Brain microvascular endothelial cell (primary cell): Measurements from ENCODE around the gene MYORG.

Source experiments
- DNase-seq: peaks from one replicate; pipeline ENCODE4 v3.0.0-alpha.2; 2020
- H3K27ac ChIP-seq: fragments of 250-450 bp; sonication (Bioruptor Pico); 2 replicates; pipeline ENCODE4 v1.5.1; 2020; ENCODE audit warnings: mild to moderate bottlenecking, moderate library complexity
- H3K27me3 ChIP-seq: fragments of 250-450 bp; sonication (Bioruptor Pico); replicated peaks from 2 replicates; pipeline ENCODE4 v1.5.1; 2020; ENCODE audit warnings: mild to moderate bottlenecking
- H3K36me3 ChIP-seq: fragments of 250-450 bp; sonication (Bioruptor Pico); replicated peaks from 2 replicates; pipeline ENCODE4 v1.5.1; 2020; ENCODE audit warnings: mild to moderate bottlenecking
- H3K4me3 ChIP-seq: 2 replicates; pipeline ENCODE4 v1.5.1; 2011; ENCODE audit warnings: low read depth, mild to moderate bottlenecking, control low read depth, low read length, moderate library complexity
- CTCF ChIP-seq: IDR thresholded peaks from 2 replicates; pipeline ENCODE4 v1.5.1; 2011; ENCODE audit warnings: low read depth, mild to moderate bottlenecking, moderate library complexity, low read length, control low read depth, inconsistent platforms; ENCODE audit errors: missing control alignments
- in situ Hi-C: cut with HindIII; loops from 2 replicates; pipeline ENCODE4 v1.10.0; 2017; ENCODE audit warnings: low sequenced_read_pairs, low pct_ligation_motif_present

Gene MYORG

DNA sequence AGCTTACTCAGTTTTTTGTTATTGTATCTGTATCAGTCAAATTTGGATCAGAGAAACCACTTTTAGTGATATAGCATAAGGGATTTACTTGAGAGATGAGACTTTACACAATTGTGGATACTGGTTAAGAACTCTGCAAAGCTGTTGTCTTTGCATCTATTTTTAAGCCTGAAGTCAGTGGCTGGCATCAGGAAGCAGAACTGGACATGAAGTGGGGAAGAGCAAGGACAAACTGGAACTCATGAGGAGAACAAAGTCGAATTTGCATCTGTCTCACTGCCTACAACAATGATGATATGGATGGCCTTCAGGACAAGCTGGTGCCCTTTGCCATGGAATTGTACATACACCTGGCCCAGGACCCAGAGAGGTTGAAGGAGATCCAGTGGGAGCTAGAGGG, 15.8 kb upstream of the MYORG start:
- no peak overlapping the region for H3K27ac ChIP-seq
- no peak for DNase-seq
- no peaks in the 10 kb centered on the region for H3K36me3 ChIP-seq
- no peaks in the 10 kb centered on the region for H3K27me3 ChIP-seq
- no peak for TF ChIP-seq CTCF
- no peak overlapping the region for H3K4me3 ChIP-seq
- in situ Hi-C loops, result no loop called here

- DNase-seq, result no peak
- in situ Hi-C loops, result no loop called here
- Histone ChIP-seq H3K27me3 (no peaks in the 10 kb centered on the region), H3K27ac (no peak overlapping the region), H3K36me3 (no peaks in the 10 kb centered on the region), H3K4me3 (no peak overlapping the region)
- no peak for TF ChIP-seq CTCF
Observed at GRCh38 chr9:34387239-34387638, 10.5 kb upstream of the MYORG start.

- Histone ChIP-seq H3K27ac (no peak overlapping the region), H3K36me3 (no peaks in the 10 kb centered on the region), H3K4me3 (no peak overlapping the region), H3K27me3 (no peaks in the 10 kb centered on the region)
- no peak for DNase-seq
- TF ChIP-seq CTCF, result no peak
- in situ Hi-C loops, result no loop called here
Observed at GRCh38 chr9:34386656-34387055, 10.0 kb upstream of the MYORG start.

- DNase-seq, result no peak
- Histone ChIP-seq H3K27me3 (no peaks in the 10 kb centered on the region), H3K27ac (no peak overlapping the region), H3K36me3 (no peaks in the 10 kb centered on the region), H3K4me3 (no peak overlapping the region)
- in situ Hi-C loops, result no loop called here
- no peak for TF ChIP-seq CTCF
Observed at GRCh38 chr9:34385561-34386230, 9.0 kb upstream of the MYORG start.

DNA sequence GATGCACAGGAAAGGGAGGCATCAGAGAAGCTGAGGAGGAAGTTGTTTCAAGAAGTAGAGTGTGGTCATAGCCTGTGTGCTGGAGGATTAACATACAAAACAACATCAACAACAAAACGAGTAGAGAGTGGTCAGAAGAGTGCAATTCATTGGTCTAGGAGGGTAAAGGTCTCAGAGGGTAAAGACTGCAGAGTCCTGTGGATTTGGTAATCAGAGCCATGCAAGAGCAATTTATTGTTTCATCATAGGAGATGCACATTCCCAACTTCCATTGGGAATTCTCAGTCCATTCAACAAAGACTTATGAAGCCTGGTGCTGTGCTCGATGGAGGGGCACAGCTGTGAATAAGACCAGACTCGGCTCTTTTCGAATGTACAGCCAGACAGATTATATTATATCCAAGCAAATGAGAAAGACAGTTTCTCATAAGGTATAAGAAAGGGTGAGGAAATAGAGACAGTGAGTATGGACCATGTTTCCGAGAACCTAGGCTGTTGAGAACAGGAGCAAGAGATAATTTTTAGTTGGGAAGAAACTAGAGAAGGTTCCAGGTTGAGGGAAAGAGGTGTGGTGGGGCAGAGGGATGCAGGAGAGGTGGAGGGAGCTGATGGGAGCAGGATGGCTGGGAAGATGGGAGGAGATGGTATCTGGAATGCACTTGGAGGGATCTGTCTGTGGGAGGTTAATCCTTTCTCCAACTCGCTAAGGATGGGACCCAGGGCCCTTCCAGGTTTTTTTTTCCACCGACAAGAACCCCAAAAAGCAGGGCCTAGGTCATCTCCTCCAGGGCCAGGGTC, 7.9 kb upstream of the MYORG start:
- TF ChIP-seq CTCF, result no peak
- in situ Hi-C loops, result no loop called here
- Histone ChIP-seq H3K36me3 (no peaks in the 10 kb centered on the region), H3K27ac (no peak overlapping the region), H3K27me3 (no peaks in the 10 kb centered on the region), H3K4me3 (no peak overlapping the region)
- DNase-seq, result no peak
